Spleen (tissue), 11 donors: ENCODE measurements around the gene GLTPD2. TPM values are rescaled to one million over a fixed set of nuclear protein-coding genes. Genes with fewer than 3 reads are reported as not detected.

Experiments used
- DNase-seq: peaks from one replicate; pipeline ENCODE4 v3.0.0-alpha.2; 2020
- H3K27ac ChIP-seq, 8 donors: fragments of 200-600 bp; sonication (generic) in 7 of 8; 1 replicate in 4 of 8; 2 replicates in 4 of 8; pipeline versions ENCODE4 v1.5.0 to v1.8.0; 2016 to 2021; ENCODE audit warnings: inconsistent platforms in 4 of 8, mild to moderate bottlenecking in 4 of 8, moderate library complexity in 1 of 8
- H3K27me3 ChIP-seq, 7 donors: fragments of 200-600 bp; sonication (generic) in 6 of 7; replicated peaks in 1 of 7; 1 replicate in 4 of 7; 2 replicates in 3 of 7; pipeline versions ENCODE4 v1.5.0 to v1.8.0; 2016 to 2021; ENCODE audit warnings: inconsistent platforms in 3 of 7, mild to moderate bottlenecking in 1 of 7
- H3K36me3 ChIP-seq, 6 donors: fragments of 200-600 bp; sonication (generic) in 5 of 6; 1 replicate in 4 of 6; 2 replicates in 2 of 6; pipeline versions ENCODE4 v1.5.0 to v1.8.0; 2016 to 2021; ENCODE audit warnings: inconsistent platforms in 2 of 6
- H3K4me1 ChIP-seq, 6 donors: fragments of 200-600 bp; sonication (generic) in 5 of 6; 1 replicate in 3 of 6; 2 replicates in 3 of 6; pipeline versions ENCODE4 v1.5.0 to v1.8.0; 2016 to 2021; ENCODE audit warnings: inconsistent platforms in 3 of 6
- H3K4me3 ChIP-seq, 8 donors: fragments of 200-600 bp; sonication (generic) in 7 of 8; 1 replicate in 4 of 8; 2 replicates in 4 of 8; pipeline versions ENCODE4 v1.5.0 to v1.8.0; 2016 to 2021; ENCODE audit warnings: inconsistent platforms in 4 of 8, mild to moderate bottlenecking in 4 of 8, moderate library complexity in 2 of 8
- H3K9me3 ChIP-seq, 8 donors: fragments of 200-600 bp; sonication (generic) in 7 of 8; 1 replicate in 4 of 8; 2 replicates in 4 of 8; pipeline versions ENCODE4 v1.5.0 to v1.8.0; 2016 to 2021; ENCODE audit warnings: inconsistent platforms in 4 of 8
- CTCF ChIP-seq, 11 experiments: fragments of 200-600 bp in 7 of 11; fragments of 450-650 bp in 4 of 11; sonication (generic) in 4 of 11; IDR thresholded peaks in 8 of 11; conservative IDR thresholded peaks in 3 of 11; 1 replicate in 7 of 11; 2 replicates in 4 of 11; pipeline versions ENCODE4 v1.4.0 to v1.8.0; 2016 to 2021; ENCODE audit warnings: antibody characterized with exemption in 11 of 11, inconsistent platforms in 4 of 11, mild to moderate bottlenecking in 1 of 11
- POLR2A ChIP-seq, 3 donors: fragments of 450-650 bp; IDR thresholded peaks; one replicate each; pipeline ENCODE4 v1.5.1; 2017; ENCODE audit warnings: antibody characterized with exemption in 3 of 3, mild to moderate bottlenecking in 1 of 3
- POLR2AphosphoS5 ChIP-seq, 3 donors: sonication (generic); formaldehyde crosslinking; IDR thresholded peaks; one replicate each; pipeline ENCODE4 v1.5.1; 2017; ENCODE audit warnings: antibody characterized with exemption in 3 of 3
- WGBS, 5 donors: extraction: QIAGEN DNeasy Blood & Tissue Kit in 3 of 5; methylation state at CpG; one replicate each; pipeline versions ENCODE4 v1.1.5 to v1.1.7; 2013 to 2018; 5-methylcytosine and 5-hydroxymethylcytosine counted together
- intact Hi-C: fragments of 100-400 bp; cut with DNase I; formaldehyde crosslinking; loops from one replicate; pipeline ENCODE4 v1.15.0; 2023; ENCODE audit warnings: low total_unique reads
- polyA plus RNA-seq, 3 donors: library from polyadenylated mRNA; stranded (reverse); fragments of 200-250 nt; gene quantifications; one replicate each; pipeline ENCODE4 v1.2.1, GENCODE V29; 2013
- total RNA-seq, 7 donors: library from RNA; depleted of rRNA in 3 of 7; stranded (reverse); fragments of >200 nt in 3 of 7; fragmentation: NEBNext Ultra II Directional in 4 of 7; extraction: Animal tissue kit (Norgen Biotek cat#: 25700) in 4 of 7; gene quantifications; one replicate each; pipeline versions ENCODE4 v1.1.0 to v1.2.1, GENCODE V29; 2016 to 2021
- donor health status: healthy with polysubstance abuse.
- donor health status: DM: no; HTN: no; CAD: no; lungs with moderate emphysema.
- donor health status: DM: no; HTN: no; CAD: no.
- donor health status: Bipolar disorder and iron deficiency.
- donor health status: healthy.
- donor health status: DM: no; HTN: no; CAD: no.
- donor health status: DM: yes; HTN: yes; CAD: no.

Gene GLTPD2
- total and polyA plus RNA-seq, 10 donors = 0.06 TPM; not detected in 9

GRCh38 chr17:4743216-4743615 lies 45.5 kb upstream of the GLTPD2 start:
- H3K4me3 ChIP-seq = no peak overlapping the region
- H3K27me3 ChIP-seq = peaks cover 0 to 65% (median 3%) of the 10 kb centered on the region in 7 donors
- H3K9me3 ChIP-seq = no peaks in the 10 kb centered on the region
- H3K36me3 ChIP-seq = no peaks in the 10 kb centered on the region
- TF ChIP-seq POLR2AphosphoS5 (IDR thresholded peaks at IDR 0.05) (no peak), POLR2A (IDR thresholded peaks at IDR 0.05) (no peak), CTCF (IDR thresholded peaks at IDR 0.05 in 8 of 11, conservative IDR thresholded peaks at IDR 0.05 in 3 of 11) (no peak)
- 89 to 97% (median 91%) methylated on average over 8 of the region's 8 CpGs for WGBS, 5 donors
- no peak for DNase-seq
- no peak overlapping the region for H3K27ac ChIP-seq
- H3K4me1 ChIP-seq = peaks cover 5 to 50% (median 30%) of the 10 kb centered on the region in 6 donors
- intact Hi-C loops = no loop called here

GRCh38 chr17:4743898-4744297 lies 44.9 kb upstream of the GLTPD2 start:
- WGBS, 5 donors = 87 to 95% (median 92%) methylated on average over 9 of the region's 9 CpGs
- TF ChIP-seq CTCF (IDR thresholded peaks at IDR 0.05 in 8 of 11, conservative IDR thresholded peaks at IDR 0.05 in 3 of 11) = no peak
- no peak for TF ChIP-seq POLR2AphosphoS5 (IDR thresholded peaks at IDR 0.05)
- no peak for TF ChIP-seq POLR2A (IDR thresholded peaks at IDR 0.05)

GRCh38 chr17:4744999-4745969 lies 43.5 kb upstream of the GLTPD2 start:
- no peaks in the 10 kb centered on the region for H3K36me3 ChIP-seq
- H3K27ac ChIP-seq = no peak overlapping the region
- no peaks in the 10 kb centered on the region for H3K9me3 ChIP-seq
- peaks cover 9 to 42% (median 20%) of the 10 kb centered on the region in 6 donors for H3K4me1 ChIP-seq
- TF ChIP-seq CTCF (IDR thresholded peaks at IDR 0.05 in 8 of 11, conservative IDR thresholded peaks at IDR 0.05 in 3 of 11) = no peak
- no peak for TF ChIP-seq POLR2A (IDR thresholded peaks at IDR 0.05)
- no peak for TF ChIP-seq POLR2AphosphoS5 (IDR thresholded peaks at IDR 0.05)
- H3K4me3 ChIP-seq = no peak overlapping the region
- whole genome bisulfite sequencing, 5 donors = 19 to 33% (median 21%) methylated on average over 44 to 51 of the region's 51 CpGs
- H3K27me3 ChIP-seq = peaks cover 0 to 55% (median 3%) of the 10 kb centered on the region in 7 donors
- no peak for DNase-seq
- intact Hi-C loops = no loop called here

More at GRCh38 chr17:4743898-4744297, 44.9 kb upstream of the GLTPD2 start:
- intact Hi-C loops = no loop called here
- H3K9me3 ChIP-seq = no peaks in the 10 kb centered on the region
- no peak overlapping the region for H3K27ac ChIP-seq
- H3K27me3 ChIP-seq = peaks cover 0 to 65% (median 3%) of the 10 kb centered on the region in 7 donors
- H3K4me1 ChIP-seq = peaks cover 9 to 50% (median 28%) of the 10 kb centered on the region in 6 donors
- no peak overlapping the region for H3K4me3 ChIP-seq
- peak; percentile 50 for DNase-seq
- no peaks in the 10 kb centered on the region for H3K36me3 ChIP-seq

- Histone ChIP-seq H3K27me3 (peaks cover 0 to 61% (median 3%) of the 10 kb centered on the region in 7 donors), H3K36me3 (no peaks in the 10 kb centered on the region), H3K4me3 (peak overlapping the region in 3 of 8 donors; percentile 0 to 43 (median 5)), H3K27ac (peak overlapping the region in 7 of 8 donors; percentile 41 to 74 (median 63)), H3K4me1 (peaks cover 9 to 39% (median 19%) of the 10 kb centered on the region in 6 donors), H3K9me3 (no peaks in the 10 kb centered on the region)
- DNase-seq = no peak
- 2 to 5% (median 3%) methylated on average over 5 of the region's 5 CpGs for WGBS, 5 donors
- peak in 1 of 3 donors; percentile 74 for TF ChIP-seq POLR2AphosphoS5 (IDR thresholded peaks at IDR 0.05)
- TF ChIP-seq CTCF (IDR thresholded peaks at IDR 0.05 in 8 of 11, conservative IDR thresholded peaks at IDR 0.05 in 3 of 11) = no peak
- no peak for TF ChIP-seq POLR2A (IDR thresholded peaks at IDR 0.05)
- intact Hi-C loops = no loop called here
Measured at GRCh38 chr17:4747847-4748246, 40.9 kb upstream of the GLTPD2 start.
